ENCODE results near the gene PSMG2. TPM values are rescaled to one million over a fixed set of nuclear protein-coding genes. Genes with fewer than 3 reads are reported as not detected.
A peak's percentile ranks its signal among the peaks of the same experiment; 100 is the strongest.

The PSMG2 gene, protein sequence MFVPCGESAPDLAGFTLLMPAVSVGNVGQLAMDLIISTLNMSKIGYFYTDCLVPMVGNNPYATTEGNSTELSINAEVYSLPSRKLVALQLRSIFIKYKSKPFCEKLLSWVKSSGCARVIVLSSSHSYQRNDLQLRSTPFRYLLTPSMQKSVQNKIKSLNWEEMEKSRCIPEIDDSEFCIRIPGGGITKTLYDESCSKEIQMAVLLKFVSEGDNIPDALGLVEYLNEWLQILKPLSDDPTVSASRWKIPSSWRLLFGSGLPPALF
- polyA plus RNA-seq (ENCODE audit: insufficient read length in 3 of 3) = 10 to 100 TPM; 67.1 to 79.4 (median 73.1) TPM

DNA sequence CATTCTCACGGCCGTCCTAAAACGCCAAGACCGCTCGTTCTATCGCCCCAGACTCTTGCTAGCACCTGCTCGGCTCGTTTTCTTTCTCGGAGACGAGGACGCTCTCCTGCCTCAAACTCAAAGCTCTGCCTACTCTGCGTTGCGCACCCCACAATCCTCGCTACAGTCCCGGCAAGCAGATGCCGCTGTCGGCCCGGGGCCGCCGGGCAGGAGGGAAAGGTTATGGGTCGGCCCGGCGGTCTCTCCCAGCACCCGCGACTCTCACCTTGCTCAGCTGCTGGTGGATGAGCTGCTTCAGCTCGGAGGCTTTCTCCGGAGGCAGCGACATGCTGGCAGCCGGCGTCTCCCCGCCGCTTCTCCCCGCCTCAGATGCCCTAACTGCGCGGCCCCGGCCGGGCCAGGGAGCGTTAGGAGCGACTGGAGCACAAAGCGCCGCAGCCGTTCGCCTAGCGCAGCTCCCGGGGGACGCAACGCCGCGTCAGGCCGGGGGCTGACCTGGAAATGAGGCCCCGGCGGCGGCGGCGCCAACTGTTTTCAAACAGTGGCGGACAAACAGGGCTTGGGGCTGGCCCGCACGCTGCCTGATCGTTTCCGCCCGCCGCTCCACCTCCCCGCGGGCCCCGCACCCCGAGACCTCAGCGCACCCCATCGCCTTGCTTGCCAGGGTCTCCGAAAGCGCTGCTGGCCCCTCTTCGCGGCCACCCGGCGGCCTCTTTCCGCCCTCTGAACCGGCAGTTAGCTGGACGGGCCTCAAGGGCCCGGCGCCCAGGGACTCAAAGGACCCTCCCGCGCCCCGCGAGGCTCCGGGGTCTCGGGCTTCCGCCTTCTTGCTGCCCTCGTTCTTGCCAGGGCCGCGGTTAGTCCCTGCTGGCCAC is at the start of gene PSMG2, which contains the start of gene CEP76:
Gene PSMG2, plus strand, starts transcription at position 822 of the 875 bp plus-strand sequence. CDS start 66 bp downstream, outside the sequence.
Gene CEP76, minus strand, starts transcription at position 503 of the 875 bp plus-strand sequence. Its CDS starts 175 bp downstream, at position 328.
- DNase-seq (ENCODE audit: low read depth in 3 of 3, low spot score in 2 of 3) = peak; percentile 66 to 80 (median 74)

DNA sequence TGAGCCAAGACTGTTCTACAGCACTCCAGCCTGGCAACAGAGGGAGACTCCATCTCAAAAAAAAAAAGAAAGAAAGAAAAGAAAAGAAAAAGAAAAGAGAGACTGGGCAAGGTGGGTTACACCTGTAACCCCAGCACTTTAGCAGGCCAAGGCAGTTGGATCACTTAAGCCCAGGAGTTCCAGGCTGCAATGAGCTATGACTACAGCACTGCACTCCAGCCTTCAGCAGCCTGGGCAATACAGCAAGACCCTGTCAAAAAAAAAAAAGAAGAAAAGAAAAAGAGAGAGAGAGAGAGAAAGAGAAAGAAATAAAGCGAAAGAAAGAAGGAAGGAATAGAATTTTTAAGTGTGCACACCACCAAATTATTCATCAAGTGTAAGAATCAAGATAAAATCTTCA is 47.9 kb upstream of the PSMG2 start:
- no peak for DNase-seq (ENCODE audit: low read depth in 3 of 3, low spot score in 2 of 3)

DNA sequence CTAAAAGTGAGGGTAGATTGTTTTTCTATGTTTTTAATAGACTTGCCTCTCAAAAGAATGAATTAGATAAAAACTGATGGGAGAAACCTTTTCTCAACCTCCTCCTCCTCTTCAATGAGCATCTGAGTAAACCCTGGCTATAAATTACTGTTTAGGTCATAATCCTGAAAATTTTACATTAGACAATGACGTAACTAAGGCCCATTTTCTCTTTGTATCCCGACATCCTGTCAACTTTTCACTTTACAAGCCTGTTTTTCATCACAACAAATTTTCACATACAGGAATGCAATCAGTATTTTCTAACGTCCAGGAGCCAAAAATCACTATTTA is 46.3 kb upstream of the PSMG2 start:
- peak in 1 of 3 donors; percentile 40 for DNase-seq (ENCODE audit: low read depth in 3 of 3, low spot score in 2 of 3)

DNA sequence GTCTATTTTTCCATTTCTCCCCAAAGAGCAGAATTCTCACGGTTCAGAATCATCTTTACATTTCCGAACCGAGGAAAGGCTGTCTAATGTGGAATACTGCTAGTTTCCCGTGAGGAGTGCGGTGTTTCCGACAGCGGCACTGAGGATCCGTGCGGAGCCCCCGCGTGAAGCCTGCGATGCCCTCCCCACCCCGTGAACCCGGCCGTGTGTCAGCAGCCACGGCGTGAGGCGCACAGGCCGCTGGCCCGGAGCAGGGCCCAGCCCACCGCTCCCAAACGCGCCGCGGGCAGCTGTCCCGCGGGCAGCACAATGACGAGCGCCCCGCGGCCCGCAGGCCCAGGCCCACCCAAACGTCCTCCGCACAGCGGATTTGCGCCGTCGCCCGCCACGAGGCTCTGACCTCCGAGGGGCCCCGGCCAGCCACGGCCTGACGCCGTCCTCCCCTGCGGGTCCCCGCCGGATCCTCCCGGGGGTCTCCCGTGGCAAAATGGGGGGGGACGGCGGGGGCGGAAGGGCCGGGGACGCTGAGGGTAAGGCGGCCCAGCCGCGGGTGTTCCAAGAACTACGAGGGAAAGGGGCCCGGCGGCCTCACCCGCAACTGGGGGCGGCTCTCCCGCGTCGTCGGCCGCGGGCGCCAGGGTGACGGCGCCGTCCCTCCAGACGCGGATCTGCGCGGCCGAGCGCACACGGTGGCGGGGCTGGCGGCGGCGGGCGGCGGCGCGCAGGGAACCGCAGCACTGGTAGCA is 45.7 kb upstream of the PSMG2 start:
- no peak for DNase-seq (ENCODE audit: low read depth in 3 of 3, low spot score in 2 of 3)

DNA sequence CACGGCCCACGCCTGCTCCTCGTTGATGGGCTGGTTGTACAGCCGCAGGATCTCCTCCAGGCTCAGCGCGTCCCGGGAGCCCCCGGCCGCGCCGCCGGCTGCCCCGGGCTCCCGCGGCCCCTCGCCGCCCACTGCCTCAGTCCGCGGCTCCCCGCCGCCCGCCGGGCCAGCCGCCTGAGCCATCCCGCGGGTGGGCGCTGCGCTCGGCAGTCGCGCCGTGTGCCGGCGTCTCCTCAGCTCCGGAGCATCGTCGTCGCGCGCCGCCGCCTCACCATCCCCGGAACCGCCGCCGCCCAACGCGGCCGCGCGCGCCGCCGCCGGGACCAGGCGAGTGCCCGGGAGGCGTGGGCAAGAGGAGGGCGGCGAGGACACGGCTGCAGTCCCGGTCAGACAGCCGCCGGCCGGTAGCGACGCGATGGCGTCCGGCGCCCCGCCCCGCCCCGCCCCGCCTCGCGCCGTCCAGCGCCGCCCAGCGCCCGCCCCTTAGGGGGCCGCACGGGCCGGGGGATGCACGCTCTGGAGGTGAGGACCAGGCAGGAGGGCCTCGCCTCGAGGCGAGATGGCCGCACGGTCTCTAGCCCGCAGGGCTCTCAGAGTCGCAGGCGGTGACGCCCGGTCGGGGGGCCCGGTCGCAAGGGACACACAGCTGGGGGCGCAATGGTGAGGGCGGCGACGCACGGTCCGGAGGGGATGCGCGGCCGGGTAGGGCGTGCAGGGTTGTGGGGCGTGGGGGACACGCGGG is 45.0 kb upstream of the PSMG2 start, which contains the start of gene SPIRE1:
Gene SPIRE1, minus strand, starts transcription at position 424 of the 742 bp plus-strand sequence. Its CDS starts 241 bp downstream, at position 183.
- no peak for DNase-seq (ENCODE audit: low read depth in 3 of 3, low spot score in 2 of 3)

DNA sequence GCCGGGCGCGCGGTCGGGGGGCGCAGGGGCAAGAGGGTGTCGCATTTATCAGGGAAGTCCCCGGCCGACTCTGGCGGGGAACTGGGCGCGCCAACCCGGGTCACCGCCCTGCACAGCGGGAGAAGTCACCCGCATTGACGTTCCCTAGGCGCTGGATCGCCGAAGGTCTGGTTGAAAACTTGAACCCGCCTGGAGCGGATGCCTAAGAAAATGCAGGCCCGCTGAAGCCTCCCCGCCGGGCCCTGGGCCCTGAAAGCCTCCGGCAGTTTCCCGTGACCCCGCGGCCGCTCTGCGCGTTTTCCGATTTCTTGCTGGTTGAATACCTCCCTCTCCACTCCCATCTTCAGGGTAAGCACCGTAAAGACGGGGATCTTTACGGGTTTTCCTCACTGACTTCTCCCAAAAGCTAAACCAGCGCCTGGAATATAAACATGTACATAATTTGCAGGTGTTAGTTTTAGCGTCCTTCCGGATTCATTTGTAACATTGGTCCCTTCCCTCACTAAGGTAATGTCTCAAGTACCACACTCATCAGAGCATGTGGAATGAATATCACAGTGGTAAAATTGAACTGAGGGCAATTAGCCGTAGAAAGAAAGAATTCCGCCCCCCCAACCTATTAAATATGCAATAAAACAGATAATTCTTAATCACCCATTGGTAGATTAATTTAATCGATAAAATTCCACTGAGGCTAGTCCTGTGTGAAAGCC is 44.3 kb upstream of the PSMG2 start:
- no peak for DNase-seq (ENCODE audit: low read depth in 3 of 3, low spot score in 2 of 3)

DNA sequence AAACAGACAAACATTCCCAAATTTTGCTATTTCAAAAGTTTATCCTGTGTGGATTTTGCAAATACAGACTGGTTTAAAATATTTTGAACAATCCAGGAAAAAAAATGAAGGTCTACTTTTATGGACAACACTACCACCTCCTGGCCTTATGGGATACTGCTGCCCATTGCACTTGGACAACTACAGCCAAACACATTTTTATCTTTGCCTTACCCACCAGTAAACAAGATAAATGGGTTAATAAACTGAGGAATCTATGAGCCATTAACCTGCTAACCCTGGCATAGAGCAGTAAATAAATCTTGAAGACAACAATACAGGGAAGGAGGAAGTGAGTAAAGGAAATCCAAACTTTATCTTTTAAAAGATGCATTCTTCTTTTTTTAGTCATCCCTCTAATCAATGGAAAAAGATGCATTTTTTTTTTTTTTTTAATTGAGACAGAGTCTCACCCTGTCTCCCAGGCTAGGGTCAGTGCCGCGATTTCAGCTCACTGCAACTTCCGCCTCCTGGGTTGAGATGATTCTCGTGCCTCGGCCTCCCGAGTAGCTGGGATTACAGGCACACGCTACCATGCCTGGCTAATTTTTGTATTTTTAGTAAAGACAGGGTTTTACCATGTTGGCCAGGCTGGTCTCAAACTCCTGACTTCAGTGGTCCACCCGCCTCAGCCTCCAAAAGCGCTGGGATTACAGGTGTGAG is 42.8 kb upstream of the PSMG2 start:
- DNase-seq (ENCODE audit: low read depth in 3 of 3, low spot score in 2 of 3) = peak; percentile 48 to 61 (median 54)

DNA sequence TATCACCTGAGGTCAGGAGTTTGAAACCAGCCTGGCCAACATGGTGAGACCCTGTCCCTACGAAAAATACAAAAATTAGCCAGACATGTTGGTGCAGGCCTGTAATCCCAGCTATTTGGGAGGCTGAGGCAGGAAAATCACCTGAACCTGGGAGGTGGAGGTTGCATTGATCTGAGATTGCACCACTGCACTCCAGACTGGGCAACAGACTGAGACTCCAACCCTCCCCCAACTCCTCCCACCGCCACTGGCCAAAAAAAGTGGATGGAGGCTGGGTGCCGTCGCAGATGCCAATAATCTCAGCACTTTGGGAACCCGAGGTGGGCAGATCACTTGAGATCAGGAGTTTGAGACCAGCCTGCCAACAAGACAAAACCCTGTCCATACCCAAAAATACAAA is 34.8 kb upstream of the PSMG2 start:
- DNase-seq (ENCODE audit: low read depth in 3 of 3, low spot score in 2 of 3) = no peak

DNA sequence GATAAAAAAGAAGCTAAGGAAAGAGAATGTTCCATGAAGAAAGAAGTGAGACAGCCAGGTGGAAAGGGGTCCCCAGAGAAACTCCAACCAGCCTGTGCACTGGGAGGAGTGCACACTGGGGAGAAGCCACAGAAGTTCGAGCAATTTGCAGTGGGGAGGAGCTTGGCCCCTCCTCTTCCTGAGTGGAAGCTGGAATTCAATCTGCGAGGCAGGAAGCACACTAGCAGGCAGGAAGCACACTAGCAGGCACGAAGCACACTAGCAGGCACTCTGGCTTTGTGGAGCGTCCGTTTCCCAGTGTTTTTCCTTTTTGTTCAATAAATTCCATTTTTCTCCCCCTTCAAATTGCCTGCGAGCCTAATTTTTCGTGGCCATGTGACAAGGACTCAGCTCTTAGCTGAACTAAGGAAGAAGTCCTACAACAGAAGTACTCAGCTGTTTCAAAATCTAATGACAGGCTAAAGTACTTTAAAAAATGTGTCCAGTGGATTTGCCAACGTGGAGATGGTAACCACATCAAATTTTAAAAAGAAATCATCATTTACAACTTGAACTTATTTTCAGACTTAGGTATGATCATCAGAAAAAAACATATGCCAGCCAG is 23.6 kb upstream of the PSMG2 start:
- no peak for DNase-seq (ENCODE audit: low read depth in 3 of 3, low spot score in 2 of 3)

DNA sequence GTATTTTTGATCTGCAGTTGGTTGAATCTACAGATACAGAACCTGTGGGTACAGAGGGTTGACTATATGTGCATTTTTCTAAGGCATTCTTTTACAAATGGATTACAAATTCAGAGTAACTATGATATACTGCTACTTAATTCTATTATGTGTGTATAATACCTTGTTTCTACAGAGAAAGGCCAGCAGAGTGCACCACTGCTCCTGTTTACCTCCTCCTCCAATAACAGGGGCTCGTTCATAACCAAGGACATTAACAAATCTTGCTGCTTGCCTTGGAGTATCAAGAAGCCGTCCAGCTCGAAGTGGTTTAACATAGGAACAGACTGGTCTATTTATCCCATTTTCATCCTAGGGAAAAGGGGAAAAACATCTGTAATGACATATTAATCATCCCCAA is 16.7 kb upstream of the PSMG2 start:
- DNase-seq (ENCODE audit: low read depth in 3 of 3, low spot score in 2 of 3) = no peak

DNA sequence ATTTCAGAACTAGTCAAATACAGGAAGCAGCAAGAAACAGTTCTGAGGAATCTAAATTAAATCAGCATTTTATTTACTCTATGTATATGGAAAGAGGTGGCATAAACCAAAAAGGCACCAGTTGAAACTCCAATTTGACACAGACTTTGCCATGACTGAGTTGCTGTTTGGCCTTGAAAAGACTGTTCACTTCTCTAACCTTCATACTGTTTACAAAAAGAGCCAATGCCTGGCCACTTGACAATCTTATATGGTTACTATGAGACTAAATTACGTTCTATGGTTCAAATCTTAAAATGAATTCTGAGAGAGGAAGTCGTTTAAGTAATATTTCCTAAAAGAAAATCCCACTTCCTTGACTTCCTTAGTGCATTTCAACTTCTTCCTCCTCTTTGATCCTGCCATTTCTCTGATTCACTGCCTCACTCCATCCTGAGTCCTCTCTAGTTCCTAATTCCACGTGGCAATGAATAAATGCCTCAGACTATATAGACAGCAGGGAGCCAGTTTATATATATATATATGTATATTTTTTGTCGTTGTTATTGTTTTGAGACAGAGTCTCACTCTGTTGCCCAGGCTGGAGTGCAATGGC is 13.5 kb upstream of the PSMG2 start:
- no peak for DNase-seq (ENCODE audit: low read depth in 3 of 3, low spot score in 2 of 3)

DNA sequence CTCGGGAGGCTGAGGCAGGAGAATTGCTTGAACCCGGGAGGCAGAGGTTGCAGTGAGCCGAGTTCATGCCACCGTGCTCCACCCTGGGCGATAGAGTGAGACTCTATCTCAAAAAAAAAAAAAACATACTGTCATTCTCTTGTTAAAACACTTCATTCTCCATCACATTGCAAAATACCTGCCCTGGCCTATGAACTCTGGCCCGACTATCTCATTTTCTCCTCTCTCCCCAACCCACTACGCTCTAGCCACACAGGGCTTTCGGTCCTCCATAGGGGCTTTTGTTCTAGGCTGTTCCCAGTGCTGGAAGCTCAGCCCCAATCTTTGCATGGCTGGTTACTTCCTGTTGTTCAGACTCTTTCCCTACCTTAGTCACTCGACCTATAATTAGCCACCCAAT is 10.6 kb upstream of the PSMG2 start:
- no peak for DNase-seq (ENCODE audit: low read depth in 3 of 3, low spot score in 2 of 3)

DNA sequence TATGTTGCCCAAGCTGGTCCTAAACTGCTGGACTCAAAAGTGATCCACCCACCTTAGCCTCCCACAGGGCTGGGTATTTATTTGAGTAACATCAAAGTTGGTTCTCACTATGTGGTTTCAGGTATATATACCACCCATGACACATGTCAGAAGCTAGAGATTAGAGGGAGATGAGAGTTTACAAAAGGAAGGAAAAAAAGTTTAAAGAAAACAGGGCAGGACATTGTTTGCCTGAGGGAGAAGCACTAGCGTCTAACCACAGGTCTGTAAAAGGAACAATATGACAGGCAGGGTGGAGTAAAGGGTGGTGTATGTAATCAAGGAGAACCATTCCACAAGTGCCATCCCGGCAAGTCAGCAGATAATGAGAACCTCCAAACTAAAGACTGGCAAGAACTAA is 8.8 kb upstream of the PSMG2 start:
- DNase-seq (ENCODE audit: low read depth in 3 of 3, low spot score in 2 of 3) = no peak

DNA sequence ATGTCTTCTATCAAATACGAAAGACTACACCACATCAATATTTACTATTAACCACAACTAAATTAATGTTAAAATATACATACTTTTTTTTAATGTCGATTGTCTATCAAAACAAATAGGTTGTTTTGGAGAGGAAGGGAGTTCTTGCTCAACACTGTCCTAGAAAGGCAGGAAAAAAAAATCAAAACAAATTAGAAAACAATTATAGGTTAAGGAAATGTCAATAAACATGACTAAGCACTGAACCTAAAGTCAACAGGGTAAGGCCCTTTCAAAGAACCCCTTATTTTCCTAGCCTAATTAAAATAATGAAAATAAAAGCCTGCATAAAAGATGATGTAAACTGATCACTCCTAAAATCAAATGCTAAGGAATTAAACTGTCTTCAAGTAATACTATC is 3.1 kb upstream of the PSMG2 start:
- DNase-seq (ENCODE audit: low read depth in 3 of 3, low spot score in 2 of 3) = no peak

DNA sequence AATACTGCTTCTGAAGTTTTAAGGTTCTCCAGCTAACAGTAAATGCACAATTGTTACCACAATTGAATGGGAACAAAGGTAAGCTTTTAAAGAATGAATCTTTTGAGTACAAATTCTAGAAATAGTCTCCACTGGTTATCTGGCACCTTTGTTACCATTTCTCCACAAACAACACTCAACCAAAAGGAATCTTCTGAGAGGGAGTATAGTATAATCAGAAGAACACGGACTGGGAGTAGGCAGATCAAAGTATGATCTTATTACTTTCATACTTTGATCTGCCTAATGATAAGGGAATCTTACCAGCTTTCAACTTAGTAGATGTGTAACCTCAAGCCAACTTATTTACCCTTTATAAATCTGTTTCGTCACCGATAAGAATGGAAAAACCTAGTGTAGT is 1.7 kb upstream of the PSMG2 start:
- DNase-seq (ENCODE audit: low read depth in 3 of 3, low spot score in 2 of 3) = no peak

DNA sequence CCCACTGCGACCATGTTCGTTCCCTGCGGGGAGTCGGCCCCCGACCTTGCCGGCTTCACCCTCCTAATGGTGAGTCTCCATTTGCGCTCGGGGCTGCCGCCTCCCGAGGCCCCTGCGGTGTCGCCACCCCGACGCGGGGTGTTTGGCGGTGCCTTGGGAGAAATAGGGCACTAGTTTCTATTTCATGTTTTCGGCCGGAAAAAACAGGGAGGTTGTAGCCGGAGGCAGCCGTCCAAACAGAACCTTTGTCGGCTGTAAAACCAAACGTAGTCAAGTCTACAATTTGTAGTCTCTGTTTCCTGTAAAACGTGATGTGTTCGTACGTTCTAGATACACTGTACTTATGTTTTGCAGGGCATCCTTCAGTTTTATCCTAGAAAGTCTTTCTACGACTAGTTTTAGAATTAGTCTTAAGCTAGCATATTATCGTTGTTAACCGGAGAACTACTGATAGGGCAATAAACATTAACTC is 290 bp downstream of the PSMG2 start:
- DNase-seq (ENCODE audit: low read depth in 3 of 3, low spot score in 2 of 3) = no peak

DNA sequence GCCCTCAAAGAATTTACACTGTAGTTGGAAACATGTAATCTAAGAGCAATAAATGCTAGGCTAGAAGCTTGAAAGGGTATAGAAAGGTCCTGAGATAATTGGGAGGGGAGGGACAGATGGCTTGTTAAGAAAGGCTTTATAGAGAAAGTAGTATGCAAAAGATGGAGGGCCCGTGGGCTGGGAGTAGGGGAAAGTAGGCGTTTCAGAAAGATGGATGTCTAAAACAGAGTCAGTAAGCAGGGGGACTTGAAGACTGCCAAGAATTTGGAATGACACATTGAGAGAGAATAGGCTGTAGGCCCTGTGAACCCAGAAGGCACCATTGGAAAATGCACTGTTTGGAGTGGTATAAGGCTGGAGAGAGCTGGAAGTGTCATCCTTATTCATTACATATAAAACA is 822 bp downstream of the PSMG2 start:
- no peak for DNase-seq (ENCODE audit: low read depth in 3 of 3, low spot score in 2 of 3)

DNA sequence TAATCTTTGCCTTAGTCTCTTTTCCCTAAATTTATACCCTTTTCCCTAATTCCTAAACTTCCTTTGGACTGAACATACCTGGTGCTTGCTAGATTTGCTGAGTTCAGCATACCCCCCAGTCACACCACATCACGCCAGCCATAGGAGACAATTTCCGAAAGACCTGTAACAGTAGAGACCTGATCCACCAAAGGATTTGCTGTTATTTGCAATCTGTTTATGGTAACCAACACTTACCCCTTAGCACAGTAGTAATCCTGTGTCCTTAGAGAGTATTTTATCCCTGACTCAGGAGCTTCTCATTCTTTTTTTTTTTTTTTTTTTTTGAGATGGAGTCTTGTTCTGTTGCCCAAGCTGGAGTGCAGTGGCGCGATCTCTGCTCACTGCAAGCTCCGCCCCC is 8.6 kb downstream of the PSMG2 start:
- DNase-seq (ENCODE audit: low read depth in 3 of 3, low spot score in 2 of 3) = no peak

All from right renal cortex interstitium (tissue), 3 donors.